ENCODE measurements around the gene EFNB2. TPM values are rescaled to one million over a fixed set of nuclear protein-coding genes. Genes with fewer than 3 reads are reported as not detected.
A peak's percentile ranks its signal among the peaks of the same experiment; 100 is the strongest.

Gene EFNB2
- total and polyA plus RNA-seq, 2 experiments from 2014 or later, result 11.1 to 12.2 TPM

- Histone ChIP-seq H3K27me3 (no peaks in the 10 kb centered on the region), H3K27ac (no peak overlapping the region), H3K36me3 (no peaks in the 10 kb centered on the region), H3K4me1 (ENCODE audit: low read depth) (peaks cover 12% of the 10 kb centered on the region), H3K4me3 (no peak overlapping the region), H3K9me3 (ENCODE audit: low read depth) (no peaks in the 10 kb centered on the region)
- no peak for TF ChIP-seq CTCF (IDR thresholded peaks at IDR 0.05; ENCODE audit: low read depth, low read length)
- peak in 1 of 2 donors; percentile 95 for DNase-seq (ENCODE audit: low read depth in 1 of 2, low spot score in 1 of 2)
Measured at GRCh38 chr13:106570299-106570852, 34.9 kb upstream of the EFNB2 start.

GRCh38 chr13:106569233-106570095 is 34.0 kb upstream of the EFNB2 start:
- DNase-seq (ENCODE audit: low read depth in 1 of 2, low spot score in 1 of 2), result no peak
- Histone ChIP-seq H3K4me3 (no peak overlapping the region), H3K27ac (no peak overlapping the region)

GRCh38 chr13:106568299-106569003 is 33.0 kb upstream of the EFNB2 start:
- Histone ChIP-seq H3K4me3 (peak overlapping the region; percentile 89), H3K9me3 (ENCODE audit: low read depth) (no peaks in the 10 kb centered on the region), H3K27me3 (no peaks in the 10 kb centered on the region), H3K27ac (no peak overlapping the region), H3K4me1 (ENCODE audit: low read depth) (peaks cover 24% of the 10 kb centered on the region), H3K36me3 (no peaks in the 10 kb centered on the region)
- no peak for DNase-seq (ENCODE audit: low read depth in 1 of 2, low spot score in 1 of 2)
- no peak for TF ChIP-seq CTCF (IDR thresholded peaks at IDR 0.05; ENCODE audit: low read depth, low read length)

More at GRCh38 chr13:106569233-106570095, 34.0 kb upstream of the EFNB2 start:
- Histone ChIP-seq H3K36me3 (no peaks in the 10 kb centered on the region), H3K27me3 (no peaks in the 10 kb centered on the region), H3K4me1 (ENCODE audit: low read depth) (peaks cover 21% of the 10 kb centered on the region), H3K9me3 (ENCODE audit: low read depth) (no peaks in the 10 kb centered on the region)
- no peak for TF ChIP-seq CTCF (IDR thresholded peaks at IDR 0.05; ENCODE audit: low read depth, low read length)

- peak within 1 kb of the TSS; percentile 89 for H3K27ac ChIP-seq
- H3K9me3 ChIP-seq (ENCODE audit: low read depth), result no peaks in the 10 kb centered on the region
- no peaks in the 10 kb centered on the region for H3K36me3 ChIP-seq
- peaks cover 24% of the 10 kb centered on the region for H3K4me1 ChIP-seq (ENCODE audit: low read depth)
- H3K27me3 ChIP-seq, result no peaks in the 10 kb centered on the region
- peak within 1 kb of the TSS; percentile 89 for H3K4me3 ChIP-seq
- TF ChIP-seq CTCF (IDR thresholded peaks at IDR 0.05; ENCODE audit: low read depth, low read length), result no peak
- DNase-seq (ENCODE audit: low read depth in 1 of 2, low spot score in 1 of 2), result peak; percentile 95
Measured at GRCh38 chr13:106567474-106568298, 32.2 kb upstream of the EFNB2 start, which contains the start of gene ARGLU1. ARGLU1 (minus strand) TSS chr13:106568137; CDS start chr13:106567919, 218 bp downstream.

Measured in cardiac muscle cell (in vitro differentiated cells and primary cell).